HL-60 (cell line): Measurements from ENCODE around the gene OR5H15.

Source experiments
- DNase-seq, 2 experiments: peaks; one replicate each; pipeline ENCODE4 v3.0.0-alpha.2; 2010 to 2020; ENCODE audit warnings: low read depth in 1 of 2, low spot score in 1 of 2
- H3K27ac ChIP-seq: fragments of 250-450 bp; sonication (Bioruptor Pico); replicated peaks from 2 replicates; pipeline ENCODE4 v1.5.1; 2020; ENCODE audit warnings: mild to moderate bottlenecking, moderate library complexity
- H3K27me3 ChIP-seq: fragments of 250-450 bp; sonication (Bioruptor Pico); 2 replicates; pipeline ENCODE4 v1.5.1; 2021; ENCODE audit warnings: mild to moderate bottlenecking, moderate library complexity; ENCODE audit not compliant: insufficient read depth, poor library complexity, severe bottlenecking
- H3K4me3 ChIP-seq: replicated peaks from 2 replicates; pipeline ENCODE4 v1.5.1; 2011; ENCODE audit warnings: mild to moderate bottlenecking, control low read depth, low read length; ENCODE audit not compliant: insufficient read depth
- GABPA ChIP-seq: IDR thresholded peaks from 2 replicates; pipeline ENCODE4 v1.6.1; 2012; ENCODE audit warnings: low read depth
- POLR2AphosphoS5 ChIP-seq: IDR thresholded peaks from 2 replicates; pipeline ENCODE4 v1.6.1; 2012; ENCODE audit warnings: low read depth
- SPI1 ChIP-seq: IDR thresholded peaks from 2 replicates; pipeline ENCODE4 v1.6.1; 2012; ENCODE audit warnings: low read depth, mild to moderate bottlenecking, borderline replicate concordance
- TF ChIP-seq, protein P1 (sequence below): IDR thresholded peaks from 2 replicates; pipeline ENCODE4 v1.6.1; 2012; ENCODE audit warnings: low read depth; ENCODE audit not compliant: insufficient replicate concordance
- TF ChIP-seq, protein P2 (sequence below): IDR thresholded peaks from one replicate; pipeline ENCODE4 v1.5.1; 2011; ENCODE audit warnings: low read length, control low read depth, inconsistent platforms; ENCODE audit not compliant: insufficient read depth

Gene OR5H15

DNA sequence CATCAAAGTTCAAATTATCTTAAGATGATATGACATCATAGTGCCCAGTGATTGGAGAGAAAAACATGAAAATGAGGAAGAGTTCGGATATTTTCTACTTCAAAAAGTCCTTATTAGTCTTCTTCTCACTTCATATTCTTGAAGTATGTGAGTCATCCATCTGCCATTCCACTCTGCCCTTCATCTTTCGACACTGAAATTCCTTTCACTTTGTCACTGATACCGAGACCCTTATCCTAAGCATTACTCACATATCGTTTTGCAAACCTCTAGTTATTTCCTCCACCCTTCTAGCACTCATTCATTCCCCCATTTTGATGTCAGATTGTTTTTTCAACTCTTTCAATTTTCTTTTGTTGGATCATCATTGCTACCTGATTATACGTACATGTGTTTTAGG lies 15.3 kb upstream of the OR5H15 start:
- H3K27ac ChIP-seq = no peak overlapping the region
- no peak for DNase-seq
- H3K27me3 ChIP-seq = no peaks in the 10 kb centered on the region
- no peak overlapping the region for H3K4me3 ChIP-seq
- TF ChIP-seq, protein P1, sequence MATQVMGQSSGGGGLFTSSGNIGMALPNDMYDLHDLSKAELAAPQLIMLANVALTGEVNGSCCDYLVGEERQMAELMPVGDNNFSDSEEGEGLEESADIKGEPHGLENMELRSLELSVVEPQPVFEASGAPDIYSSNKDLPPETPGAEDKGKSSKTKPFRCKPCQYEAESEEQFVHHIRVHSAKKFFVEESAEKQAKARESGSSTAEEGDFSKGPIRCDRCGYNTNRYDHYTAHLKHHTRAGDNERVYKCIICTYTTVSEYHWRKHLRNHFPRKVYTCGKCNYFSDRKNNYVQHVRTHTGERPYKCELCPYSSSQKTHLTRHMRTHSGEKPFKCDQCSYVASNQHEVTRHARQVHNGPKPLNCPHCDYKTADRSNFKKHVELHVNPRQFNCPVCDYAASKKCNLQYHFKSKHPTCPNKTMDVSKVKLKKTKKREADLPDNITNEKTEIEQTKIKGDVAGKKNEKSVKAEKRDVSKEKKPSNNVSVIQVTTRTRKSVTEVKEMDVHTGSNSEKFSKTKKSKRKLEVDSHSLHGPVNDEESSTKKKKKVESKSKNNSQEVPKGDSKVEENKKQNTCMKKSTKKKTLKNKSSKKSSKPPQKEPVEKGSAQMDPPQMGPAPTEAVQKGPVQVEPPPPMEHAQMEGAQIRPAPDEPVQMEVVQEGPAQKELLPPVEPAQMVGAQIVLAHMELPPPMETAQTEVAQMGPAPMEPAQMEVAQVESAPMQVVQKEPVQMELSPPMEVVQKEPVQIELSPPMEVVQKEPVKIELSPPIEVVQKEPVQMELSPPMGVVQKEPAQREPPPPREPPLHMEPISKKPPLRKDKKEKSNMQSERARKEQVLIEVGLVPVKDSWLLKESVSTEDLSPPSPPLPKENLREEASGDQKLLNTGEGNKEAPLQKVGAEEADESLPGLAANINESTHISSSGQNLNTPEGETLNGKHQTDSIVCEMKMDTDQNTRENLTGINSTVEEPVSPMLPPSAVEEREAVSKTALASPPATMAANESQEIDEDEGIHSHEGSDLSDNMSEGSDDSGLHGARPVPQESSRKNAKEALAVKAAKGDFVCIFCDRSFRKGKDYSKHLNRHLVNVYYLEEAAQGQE = no peak
- TF ChIP-seq POLR2AphosphoS5 (no peak), GABPA (no peak), SPI1 (no peak)
- TF ChIP-seq, protein P2, sequence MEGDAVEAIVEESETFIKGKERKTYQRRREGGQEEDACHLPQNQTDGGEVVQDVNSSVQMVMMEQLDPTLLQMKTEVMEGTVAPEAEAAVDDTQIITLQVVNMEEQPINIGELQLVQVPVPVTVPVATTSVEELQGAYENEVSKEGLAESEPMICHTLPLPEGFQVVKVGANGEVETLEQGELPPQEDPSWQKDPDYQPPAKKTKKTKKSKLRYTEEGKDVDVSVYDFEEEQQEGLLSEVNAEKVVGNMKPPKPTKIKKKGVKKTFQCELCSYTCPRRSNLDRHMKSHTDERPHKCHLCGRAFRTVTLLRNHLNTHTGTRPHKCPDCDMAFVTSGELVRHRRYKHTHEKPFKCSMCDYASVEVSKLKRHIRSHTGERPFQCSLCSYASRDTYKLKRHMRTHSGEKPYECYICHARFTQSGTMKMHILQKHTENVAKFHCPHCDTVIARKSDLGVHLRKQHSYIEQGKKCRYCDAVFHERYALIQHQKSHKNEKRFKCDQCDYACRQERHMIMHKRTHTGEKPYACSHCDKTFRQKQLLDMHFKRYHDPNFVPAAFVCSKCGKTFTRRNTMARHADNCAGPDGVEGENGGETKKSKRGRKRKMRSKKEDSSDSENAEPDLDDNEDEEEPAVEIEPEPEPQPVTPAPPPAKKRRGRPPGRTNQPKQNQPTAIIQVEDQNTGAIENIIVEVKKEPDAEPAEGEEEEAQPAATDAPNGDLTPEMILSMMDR = no peak

DNA sequence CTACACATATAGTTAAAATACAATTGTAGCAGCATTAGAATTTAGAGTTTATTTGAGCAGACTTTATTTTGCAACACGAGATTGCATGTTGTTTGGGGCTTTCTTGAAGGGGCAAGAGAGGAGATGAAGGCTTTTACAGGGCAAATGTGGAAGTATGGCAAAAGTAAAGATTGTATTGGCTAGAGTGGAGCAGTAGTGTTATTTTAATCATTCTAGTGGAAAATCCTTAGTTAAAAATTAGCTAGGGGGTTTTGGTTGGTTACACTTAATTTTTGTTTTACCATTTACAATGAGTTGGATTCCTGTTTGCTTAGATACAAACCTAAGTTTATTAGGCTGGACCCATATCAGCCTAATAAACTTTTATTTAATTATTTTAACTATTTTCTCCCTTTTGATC lies 4.6 kb downstream of the OR5H15 start:
- no peaks in the 10 kb centered on the region for H3K27me3 ChIP-seq
- TF ChIP-seq, protein P1 = no peak
- TF ChIP-seq POLR2AphosphoS5 = no peak
- TF ChIP-seq SPI1 = no peak
- TF ChIP-seq, protein P2 = no peak
- no peak for TF ChIP-seq GABPA
- no peak overlapping the region for H3K27ac ChIP-seq
- no peak for DNase-seq
- H3K4me3 ChIP-seq = no peak overlapping the region

DNA sequence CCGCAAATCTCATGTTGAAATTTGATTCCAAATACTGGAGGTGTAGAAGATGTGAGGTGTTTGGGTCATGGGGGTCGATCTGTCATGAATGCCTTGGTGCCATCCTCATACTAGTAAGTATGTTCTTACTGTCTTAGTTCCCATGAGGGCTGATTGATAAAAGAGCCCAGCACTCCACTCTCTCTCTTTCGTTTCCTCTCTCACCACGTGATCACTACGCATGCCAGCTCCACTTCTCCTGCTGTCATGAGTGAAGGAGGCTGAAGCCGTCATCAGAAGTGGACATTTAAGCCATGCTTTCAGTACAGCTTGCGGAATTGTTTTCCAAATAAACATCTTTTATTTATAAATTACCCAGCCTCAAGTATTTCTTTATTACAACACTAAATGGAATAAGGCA lies 6.1 kb downstream of the OR5H15 start:
- H3K27ac ChIP-seq = no peak overlapping the region
- no peak overlapping the region for H3K4me3 ChIP-seq
- TF ChIP-seq GABPA (no peak), POLR2AphosphoS5 (no peak), SPI1 (no peak)
- TF ChIP-seq, protein P2 = no peak
- TF ChIP-seq, protein P1 = no peak
- H3K27me3 ChIP-seq = no peaks in the 10 kb centered on the region
- DNase-seq = no peak
